ENCODE data around the gene GUCY1A2.

- TF ChIP-seq CTCF (IDR thresholded peaks at IDR 0.05) (no peak), ZFX (IDR thresholded peaks at IDR 0.05; ENCODE audit: borderline replicate concordance) (no peak)
Measured at GRCh38 chr11:106763501-106763900, 254.8 kb downstream of the GUCY1A2 start.

All from 22Rv1 (cell line).